ENCODE data around the gene WWOX.

The WWOX gene

DNA sequence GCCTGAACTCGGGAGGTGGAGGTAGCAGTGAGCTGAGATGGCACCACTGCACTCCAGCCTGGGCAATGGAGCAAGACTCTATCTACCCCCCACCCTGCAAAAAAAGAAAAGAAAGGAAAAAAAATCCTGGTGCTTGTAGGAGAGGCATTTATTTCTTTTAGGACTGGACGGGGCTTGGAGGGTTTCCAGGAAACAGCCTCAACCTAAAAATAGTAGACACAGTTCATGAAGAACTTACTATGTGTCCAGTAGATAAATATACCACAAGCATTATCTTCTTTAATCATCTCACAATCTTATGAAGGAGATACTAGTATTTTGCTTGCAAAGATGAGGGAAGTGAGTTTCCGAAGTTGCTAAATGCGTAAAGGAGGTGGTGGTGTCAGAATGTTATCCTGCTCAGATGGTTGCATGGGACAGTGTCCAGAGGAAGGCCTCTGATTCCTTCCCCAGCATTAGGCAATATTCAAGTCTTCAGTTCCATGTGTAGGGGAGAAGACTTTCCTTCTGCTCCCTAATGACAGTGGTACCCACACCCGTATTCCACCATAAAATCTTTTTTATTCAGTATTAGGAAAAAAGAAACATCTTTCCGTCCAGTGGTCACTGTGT, 263.2 kb downstream of the WWOX start:
- peak; percentile 2 for DNase-seq (ENCODE audit: low spot score)

DNA sequence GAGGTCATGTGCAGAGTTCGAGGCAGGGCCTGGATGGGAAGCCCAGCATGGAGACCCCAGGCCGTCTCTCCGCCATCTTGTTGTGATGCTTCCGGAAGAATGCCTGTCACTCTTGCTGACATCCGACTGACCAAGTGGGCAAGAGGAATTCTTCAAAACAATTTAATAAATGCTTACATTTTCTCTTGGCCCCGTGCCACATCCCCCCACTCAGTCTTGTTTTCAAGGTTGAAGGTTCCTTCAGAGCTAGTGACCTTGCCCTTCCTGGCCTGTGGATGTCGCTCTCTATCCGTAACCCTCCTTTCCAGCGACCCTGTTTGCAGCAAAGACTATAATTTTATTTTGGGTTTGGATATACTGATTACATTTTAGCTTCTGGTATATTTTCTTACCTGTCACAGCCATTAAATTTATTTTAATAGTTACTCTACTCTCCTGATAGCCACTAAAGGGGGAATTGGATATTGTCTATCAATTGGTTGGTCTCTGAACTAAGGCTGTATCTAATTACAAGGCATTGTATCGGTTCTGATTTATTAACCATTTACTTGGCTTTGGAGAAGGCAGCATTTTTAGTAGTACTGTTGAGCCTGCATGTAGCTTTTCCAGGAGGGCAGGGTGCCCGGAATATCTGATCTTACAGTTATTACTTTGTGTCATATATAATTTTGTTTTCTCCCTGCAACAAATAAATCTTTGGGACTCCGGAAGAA, 264.5 kb downstream of the WWOX start:
- DNase-seq (ENCODE audit: low spot score) = peak; percentile 1

DNA sequence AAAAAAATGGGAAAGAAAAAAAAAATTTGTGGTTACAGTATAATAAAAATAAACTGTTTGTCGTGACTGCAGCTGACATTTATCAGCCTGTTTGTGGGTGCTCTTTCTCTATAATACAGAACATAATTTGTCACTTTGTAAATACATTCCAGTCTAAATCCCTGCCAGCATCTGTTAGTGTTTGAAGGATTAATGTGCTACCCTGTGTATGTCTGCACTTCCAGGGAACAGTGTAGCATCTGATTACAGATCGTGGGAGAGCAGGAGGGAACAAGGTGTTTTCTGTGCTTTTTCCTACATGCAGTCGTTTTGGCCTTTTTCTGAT, 265.1 kb downstream of the WWOX start:
- no peak for DNase-seq (ENCODE audit: low spot score)

DNA sequence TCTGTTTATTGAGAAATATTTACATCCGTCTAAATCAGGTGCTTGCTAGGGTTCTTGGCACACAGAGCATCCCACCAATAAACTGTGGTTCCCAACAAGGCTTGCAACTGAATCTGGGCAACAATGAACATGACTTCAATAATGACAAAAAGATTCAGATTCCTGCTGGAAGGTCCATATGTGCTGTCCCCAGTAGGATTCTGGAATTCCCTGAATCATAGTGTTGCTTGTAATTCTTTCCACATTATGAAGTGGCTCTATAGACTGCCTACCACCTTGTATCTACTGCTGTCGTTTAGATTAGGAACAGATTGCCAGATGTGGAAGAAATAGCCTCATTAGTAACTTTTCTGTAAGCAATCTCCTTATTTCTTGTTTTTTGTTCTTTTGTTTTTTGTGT, 265.9 kb downstream of the WWOX start:
- peak; percentile 1 for DNase-seq (ENCODE audit: low spot score)

DNA sequence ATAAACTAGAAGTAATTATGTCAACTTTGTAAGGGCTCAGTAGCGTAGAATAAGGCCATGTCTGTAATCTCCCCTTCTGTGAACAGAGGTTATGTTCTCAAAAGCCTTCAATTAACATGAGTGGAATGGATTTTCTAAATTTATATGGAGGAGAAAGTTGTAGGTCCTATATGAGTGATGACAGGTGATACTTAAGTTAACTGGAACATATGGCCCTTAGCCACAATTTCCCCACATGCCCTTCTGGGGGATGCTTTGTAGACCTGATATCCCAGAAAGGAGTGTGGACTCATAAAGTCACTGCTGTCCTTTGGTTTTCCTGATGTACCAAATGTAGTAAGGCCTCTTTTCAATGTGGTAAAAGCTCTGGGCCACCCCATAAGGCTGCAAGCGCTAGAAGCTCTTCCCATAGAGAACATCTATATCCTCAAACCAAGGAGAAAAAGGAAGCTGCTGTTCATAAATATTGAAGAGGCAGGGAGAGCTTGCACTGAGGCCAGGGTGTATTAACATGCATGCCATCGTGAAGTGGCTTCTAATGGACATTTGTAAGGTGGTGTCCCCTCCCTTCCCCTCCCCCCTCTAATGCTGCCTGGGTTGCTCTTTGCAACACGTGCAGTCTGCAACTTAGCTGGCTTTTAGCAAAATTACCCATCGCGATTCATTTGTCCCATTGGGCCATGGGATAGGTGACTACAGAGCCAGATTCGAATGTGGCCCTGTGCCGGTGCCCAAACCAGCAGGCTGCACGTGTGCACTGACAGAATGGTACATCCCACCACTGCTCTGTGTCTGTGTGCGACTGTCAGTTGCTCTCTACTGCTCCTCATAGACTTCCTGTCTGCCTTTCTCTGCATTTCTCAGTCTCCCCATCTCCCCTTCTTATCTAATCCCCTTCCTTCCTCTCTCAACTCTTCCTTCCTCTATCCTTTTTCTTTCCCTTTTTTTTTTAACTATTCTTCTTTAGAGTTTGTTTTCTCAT, 269.0 kb downstream of the WWOX start:
- no peak for DNase-seq (ENCODE audit: low spot score)

DNA sequence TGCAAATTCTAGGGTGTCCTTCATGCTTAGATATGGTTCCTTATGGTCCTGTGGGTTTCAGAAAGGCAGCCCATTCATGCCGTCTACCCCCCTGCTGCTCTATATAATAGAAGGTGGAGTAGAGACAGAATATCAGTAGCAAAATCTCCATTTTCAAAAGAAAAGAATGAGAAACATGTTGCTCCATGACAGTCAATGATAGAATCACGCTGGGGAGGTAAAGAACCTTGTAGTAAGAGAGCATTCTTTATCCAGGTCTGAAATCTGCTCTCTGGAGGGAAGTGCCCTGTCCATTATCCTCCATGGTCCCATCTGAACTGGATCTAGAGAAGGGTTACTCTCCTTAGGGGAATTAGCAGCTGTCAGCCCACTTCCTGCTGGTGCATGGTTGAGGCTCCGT, 272.8 kb downstream of the WWOX start:
- DNase-seq (ENCODE audit: low spot score) = no peak

DNA sequence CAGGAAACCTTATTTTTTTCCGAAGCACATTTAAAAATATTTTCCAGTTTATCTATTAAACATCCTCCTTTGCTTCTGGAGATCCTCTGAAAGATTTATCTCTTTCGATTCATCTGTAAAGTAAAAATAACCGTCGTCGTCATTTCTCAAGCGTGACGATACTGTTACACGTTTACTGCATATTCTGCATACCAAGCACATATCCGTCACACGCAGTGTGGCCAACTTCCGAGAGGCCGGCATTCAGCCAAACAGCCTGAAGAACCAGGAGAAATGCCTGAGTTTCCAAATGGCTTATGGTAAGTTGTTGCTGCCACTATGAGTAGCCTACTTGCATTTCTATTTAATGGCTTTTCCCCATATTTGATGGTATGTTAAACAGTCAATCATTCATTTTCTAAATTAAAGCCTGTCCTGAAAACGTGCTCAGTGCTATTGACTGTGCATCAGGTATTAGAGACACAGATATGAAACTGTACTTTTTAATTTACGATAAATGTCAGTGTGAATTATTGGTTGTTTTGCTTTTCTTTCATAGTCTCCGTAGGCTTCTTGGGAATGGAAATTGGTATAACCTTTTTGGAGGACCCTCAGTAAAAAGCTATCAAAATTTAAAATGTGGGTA, 275.7 kb downstream of the WWOX start:
- no peak for DNase-seq (ENCODE audit: low spot score)

DNA sequence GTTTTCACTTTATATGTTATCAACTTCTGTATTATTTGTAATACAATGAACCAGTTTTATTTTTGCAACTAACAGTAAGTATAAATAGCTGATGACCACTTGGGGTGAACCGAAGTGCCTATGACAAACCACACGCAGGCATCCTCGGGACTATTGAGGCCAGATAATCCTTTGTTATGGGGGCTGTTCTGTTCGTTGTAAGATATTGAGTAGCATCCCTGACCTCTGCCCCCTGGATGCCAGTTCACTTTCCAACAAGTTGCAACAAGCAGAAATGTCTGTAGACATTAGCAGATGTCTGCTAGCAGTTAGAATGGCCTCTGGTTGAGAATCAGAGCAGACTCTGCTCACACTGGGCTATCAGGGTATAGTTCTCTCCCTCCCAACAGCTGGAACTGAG, 277.0 kb downstream of the WWOX start:
- no peak for DNase-seq (ENCODE audit: low spot score)

DNA sequence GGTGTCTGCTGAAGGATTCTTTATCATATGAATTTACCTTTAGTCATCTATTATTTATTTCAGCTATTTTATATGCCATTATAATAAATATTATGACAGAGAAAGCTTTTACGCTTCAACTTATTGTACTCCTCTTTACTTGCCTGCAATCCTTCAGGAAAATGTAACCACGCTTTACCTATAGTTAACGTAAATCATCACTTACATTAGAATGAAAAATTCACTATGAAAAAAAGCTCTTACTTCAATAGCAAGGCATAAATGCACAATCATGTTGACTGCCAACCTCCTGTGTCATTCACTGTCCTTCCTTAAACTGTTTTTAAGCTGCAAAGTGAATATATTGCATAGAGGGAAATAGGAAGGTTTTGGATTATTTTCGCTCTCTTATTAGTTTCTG, 277.9 kb downstream of the WWOX start:
- DNase-seq (ENCODE audit: low spot score) = no peak

DNA sequence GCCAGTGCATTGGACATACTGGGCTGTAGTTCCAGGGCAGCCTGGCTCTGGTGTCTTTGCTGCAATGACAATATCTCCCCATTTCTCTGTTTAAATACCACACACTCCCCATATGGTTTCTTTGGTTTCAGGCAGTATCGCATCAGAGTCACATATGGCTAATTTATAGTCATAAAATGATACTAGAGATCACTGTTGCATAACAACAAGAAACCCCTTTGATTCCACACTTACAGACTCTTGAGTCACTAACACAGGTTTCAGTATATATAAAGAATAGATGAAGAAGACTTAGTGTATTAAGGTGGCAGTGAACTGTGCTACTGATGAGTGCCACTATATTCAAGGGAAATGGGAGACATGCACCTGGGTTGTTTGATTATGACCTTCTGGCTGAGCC, 281.6 kb downstream of the WWOX start:
- no peak for DNase-seq (ENCODE audit: low spot score)

DNA sequence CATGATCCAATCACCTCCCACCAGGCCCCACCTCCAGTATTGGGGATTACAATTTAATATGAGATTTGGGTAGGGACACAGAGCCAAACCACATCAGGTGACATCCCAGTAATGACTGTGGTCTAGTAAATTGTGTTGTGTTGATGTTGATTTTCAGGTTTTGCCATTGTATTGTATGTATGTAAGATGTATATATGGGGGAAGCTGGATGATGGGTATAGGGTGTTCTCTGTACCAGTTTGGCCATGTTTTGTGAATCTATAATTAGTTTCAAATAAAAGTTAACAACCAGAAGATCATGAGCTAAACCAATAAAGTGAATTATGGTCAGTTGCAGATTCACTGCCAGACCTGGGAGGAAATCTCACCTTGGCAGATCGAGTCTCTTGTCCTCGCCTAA, 283.7 kb downstream of the WWOX start:
- no peak for DNase-seq (ENCODE audit: low spot score)

DNA sequence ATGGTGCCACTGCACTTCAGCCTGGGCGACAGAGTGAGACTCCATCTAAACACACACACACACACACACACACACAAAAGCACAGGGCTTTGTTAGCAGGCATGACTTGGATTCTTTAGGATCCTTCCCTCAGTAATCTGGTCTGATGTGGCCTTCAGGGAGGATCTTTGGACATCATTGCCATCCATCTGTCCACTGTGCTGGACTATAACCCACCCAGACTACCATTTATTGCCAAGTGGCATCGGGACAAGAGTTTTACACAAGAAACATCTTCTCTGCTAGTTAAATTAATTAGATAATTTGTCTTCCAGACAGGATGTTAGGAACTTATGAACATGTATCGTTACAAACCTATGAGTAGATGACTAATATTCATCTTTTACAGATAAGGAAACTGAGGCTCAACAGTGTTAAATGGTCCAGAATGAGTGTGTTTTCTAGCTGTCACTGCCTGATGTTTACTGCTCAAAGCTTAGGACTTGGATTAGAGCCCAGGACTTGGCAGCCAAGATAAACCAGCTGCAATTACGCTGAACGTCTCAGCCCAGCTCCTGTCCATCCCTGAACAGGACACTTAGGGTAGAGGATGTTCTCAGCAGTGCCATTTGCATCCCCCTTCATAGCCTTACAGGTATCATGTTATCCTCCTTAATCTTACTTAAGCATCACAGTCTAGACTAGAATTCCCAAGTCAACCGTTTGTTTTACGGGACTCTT, 285.8 kb downstream of the WWOX start:
- no peak for DNase-seq (ENCODE audit: low spot score)

DNA sequence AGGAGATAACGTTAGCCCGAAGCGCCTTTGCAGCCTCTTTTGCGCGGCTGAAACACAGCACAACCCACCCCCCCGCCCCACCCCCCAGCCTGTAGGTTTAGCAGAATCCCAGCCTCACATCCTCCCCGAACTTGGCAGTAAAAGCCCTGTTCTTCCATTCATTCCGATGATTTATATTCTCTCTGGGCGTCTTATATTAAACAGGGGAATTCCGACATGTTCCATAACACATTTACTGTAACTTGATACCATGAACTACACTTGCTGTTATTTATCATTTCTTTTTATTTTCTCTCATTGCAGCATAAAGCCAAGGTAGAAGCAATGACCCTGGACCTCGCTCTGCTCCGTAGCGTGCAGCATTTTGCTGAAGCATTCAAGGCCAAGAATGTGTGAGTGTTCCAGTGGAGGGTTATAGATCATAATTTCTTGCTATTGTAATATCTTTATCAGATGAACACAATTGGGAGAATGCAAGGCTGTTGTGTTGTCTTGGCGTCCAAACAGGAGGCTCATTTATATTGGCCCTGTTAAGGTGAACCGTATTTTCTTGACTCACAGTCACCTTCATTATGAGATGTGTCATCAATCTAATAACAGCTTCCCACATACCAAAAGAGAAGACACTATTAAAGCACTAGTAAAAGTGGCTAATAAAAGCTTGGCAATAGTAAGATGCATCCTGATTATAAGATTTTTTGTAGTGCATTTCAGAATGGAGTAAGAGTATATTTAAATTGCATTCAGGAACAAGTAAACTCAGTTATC, 287.3 kb downstream of the WWOX start:
- DNase-seq (ENCODE audit: low spot score) = no peak

DNA sequence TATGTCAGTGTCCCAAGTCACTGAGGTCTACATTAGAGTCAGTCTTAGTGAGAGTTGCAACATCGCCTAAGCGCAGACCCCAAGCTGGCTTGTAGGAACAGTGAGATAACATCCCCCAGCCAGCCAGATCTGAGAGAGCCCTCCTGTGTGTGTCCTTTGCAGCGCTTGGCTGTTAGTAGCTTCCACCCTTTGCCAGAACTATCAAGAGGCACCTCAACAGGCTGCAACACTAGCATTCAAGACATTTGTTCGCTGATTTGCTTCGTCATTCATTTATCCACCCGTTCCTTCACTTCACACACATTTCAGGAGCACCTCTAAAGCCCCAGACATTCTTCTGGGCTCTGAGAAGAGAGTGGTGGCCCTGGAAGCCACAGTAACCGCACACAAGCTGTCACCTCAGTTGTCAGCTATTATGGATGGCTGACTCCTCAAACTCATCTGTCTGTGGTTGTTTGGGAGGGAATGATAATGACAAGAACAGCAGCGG, 289.6 kb downstream of the WWOX start:
- DNase-seq (ENCODE audit: low spot score) = no peak

DNA sequence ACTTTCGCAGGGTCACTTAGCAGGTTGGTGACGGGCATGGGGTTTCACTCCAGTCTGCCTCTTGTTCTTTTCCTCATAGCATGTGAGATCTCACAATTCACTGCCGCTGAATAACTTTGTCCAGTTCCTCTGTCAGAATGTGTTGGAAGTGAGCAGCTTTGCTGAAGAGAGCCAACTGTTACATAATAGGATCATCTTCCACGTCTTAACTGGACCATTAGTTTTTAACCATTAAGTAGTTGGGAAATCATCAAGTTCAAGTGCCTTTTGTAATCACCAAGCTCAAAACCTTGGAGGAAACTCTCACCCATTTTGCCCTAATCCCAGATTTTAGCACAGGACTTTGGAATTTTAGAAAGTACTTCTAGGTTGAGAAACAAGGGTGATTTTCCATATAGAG, 290.6 kb downstream of the WWOX start:
- no peak for DNase-seq (ENCODE audit: low spot score)

DNA sequence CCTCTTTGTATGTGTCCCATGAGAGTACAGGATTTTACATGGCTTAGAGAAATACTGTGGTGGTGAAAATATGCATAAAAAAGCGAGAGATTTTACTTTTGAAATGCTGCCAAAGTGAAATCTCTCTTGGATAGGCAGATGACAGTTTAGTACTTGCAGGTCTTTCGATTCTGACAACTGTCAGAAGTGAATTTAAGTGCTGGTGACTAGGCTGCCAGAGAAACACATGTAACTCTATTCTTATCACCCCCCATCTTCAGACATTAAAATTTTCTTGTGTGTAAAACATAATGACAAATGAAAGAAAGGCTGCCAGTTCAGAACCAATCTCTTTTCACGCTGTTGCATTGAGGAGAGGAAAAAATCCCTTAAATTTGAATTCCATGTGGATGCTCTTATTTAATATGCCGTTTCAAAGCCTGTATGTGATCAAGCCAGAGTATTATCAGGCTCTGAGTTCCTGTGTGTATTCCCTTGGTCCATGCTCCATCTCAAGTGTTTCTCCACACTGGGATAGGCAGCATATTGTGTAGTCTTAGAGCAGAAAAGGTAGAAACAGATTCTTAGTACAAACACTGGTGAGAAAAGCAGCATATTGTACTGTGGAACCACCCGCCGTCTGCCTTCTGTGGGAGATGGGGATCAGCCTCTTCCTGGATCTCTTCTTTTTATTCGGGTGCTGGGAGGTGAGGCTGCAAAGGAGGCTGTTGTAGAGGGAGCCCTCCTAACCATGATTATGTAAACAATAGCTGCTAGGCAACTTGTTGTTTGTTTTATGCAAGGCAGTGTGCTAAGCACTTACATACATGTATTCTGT, 291.3 kb downstream of the WWOX start:
- DNase-seq (ENCODE audit: low spot score) = no peak

DNA sequence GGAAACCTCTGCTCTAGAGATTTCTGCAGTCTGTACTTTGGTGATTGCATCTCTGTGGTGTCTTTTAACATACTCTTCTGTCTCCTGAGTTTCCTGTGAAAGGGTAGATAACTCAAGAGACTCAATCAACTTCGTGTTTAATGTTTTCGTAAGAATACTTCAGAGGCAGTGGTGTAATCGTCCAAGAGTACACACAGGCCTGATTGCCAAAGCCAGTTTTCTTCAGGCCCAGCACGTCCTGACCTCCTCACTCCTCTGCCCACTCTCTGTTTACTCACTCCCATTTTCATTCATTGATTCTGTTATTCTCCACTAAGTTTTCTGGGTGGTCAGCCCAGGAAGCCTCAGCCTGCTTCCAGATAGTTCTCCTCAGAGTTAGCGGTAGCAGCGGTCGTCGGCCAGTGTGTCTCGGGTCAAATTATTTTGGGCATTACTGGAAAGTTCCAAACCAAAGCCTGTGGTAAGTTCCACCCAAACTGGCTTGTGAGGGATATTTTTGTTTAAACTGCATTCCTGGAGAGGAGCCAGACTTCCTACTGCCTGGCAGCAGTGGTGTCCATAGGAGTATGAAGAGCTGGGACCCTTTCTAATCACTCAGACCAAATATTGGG, 293.2 kb downstream of the WWOX start:
- no peak for DNase-seq (ENCODE audit: low spot score)

DNA sequence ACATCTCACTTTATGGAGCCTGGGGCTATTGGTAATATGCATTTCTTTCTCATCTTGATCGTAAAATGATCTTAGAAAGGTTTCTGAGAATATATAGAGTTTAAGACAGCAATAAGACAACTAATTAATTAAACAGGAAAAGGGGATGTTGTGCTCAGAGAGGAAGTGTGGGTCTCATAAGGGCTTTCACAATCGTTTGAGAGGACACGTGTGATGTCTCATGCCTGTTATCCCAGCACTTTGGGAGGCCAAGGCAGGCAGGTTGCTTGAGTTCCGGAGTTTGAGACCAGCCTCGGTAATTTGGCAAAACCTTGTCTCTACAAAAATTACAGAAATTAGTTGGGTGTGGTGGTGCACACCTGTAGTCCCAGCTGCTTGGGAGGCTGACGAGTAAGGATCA, 295.6 kb downstream of the WWOX start:
- DNase-seq (ENCODE audit: low spot score) = no peak

DNA sequence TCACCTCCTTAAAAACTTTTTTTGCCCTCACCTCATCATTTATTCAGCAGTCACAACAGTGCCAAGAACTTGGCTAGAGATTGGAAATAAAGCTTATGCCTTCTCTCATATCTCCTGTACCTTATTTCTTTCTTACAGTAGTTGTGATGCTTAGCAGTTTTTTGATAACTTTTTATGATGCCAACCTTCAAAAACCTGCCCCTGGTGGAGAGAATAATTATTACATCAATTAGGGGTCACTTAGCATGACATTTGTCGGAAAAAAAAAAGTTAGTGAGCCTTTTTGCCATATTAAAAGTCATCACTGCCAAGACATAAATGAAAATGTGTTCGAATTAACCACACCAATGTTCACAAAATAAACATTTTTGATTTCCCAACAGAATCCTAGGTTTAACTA, 296.6 kb downstream of the WWOX start:
- DNase-seq (ENCODE audit: low spot score) = no peak

DNA sequence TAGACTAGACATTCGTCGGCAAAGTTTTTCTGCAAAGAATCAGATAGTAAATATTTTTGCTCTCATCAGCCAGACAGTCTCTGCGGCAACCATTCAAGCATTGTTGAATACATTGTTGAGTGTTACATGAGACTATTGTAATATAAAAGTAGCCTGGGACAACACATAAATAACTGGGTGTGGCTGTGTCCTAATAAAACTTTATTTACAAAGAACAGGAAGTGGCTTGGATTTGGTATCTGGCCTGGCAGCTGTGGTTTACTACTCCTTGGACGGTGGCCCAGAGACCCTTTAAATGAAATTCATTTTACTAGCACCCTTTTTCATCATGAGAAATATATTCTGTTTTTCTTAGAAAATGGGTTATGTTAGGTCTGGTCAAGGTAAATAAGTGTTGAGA, 297.2 kb downstream of the WWOX start:
- DNase-seq (ENCODE audit: low spot score) = no peak
